Right cardiac atrium (tissue), 5 donors: Measurements from ENCODE around the gene PEX10. TPM values are rescaled to one million over a fixed set of nuclear protein-coding genes. Genes with fewer than 3 reads are reported as not detected.

Experiments used
- ATAC-seq, 2 donors: fragments of 200-7000 bp; cut with Tn5 transposase; one replicate each; pipeline versions ENCODE4 v1.8.0 to v1.9.1; 2020; ENCODE audit warnings: moderate library complexity in 2 of 2, mild to moderate bottlenecking in 1 of 2
- DNase-seq, 3 donors: peaks; one replicate each; pipeline ENCODE4 v3.0.0-alpha.2; 2020
- H3K27ac ChIP-seq: one replicate; pipeline ENCODE4 v1.5.1; 2013; ENCODE audit warnings: mild to moderate bottlenecking, low read length, control low read depth, moderate library complexity
- H3K27me3 ChIP-seq: one replicate; pipeline ENCODE4 v1.6.1; 2013; ENCODE audit not compliant: control insufficient read depth, insufficient read depth
- H3K4me1 ChIP-seq: one replicate; pipeline ENCODE4 v1.6.1; 2013; ENCODE audit warnings: low read length; ENCODE audit not compliant: control insufficient read depth, insufficient read depth
- H3K4me3 ChIP-seq: one replicate; pipeline ENCODE4 v1.5.1; 2013; ENCODE audit warnings: low read length, control low read depth
- H3K9me3 ChIP-seq: one replicate; pipeline ENCODE4 v1.6.1; 2013; ENCODE audit warnings: low read length; ENCODE audit not compliant: control insufficient read depth
- WGBS: extraction: QIAGEN DNeasy Blood & Tissue Kit; methylation state at CpG from one replicate; pipeline ENCODE4 v1.1.7; 2013; 5-methylcytosine and 5-hydroxymethylcytosine counted together
- intact Hi-C, 4 donors: fragments of 100-400 bp; cut with DNase I; formaldehyde crosslinking; loops; one replicate each; pipeline versions ENCODE4 v1.11.0 to v1.14.0; 2022 to 2023
- polyA plus RNA-seq: library from polyadenylated mRNA; stranded (reverse); fragments of 200-250 nt; gene quantifications from one replicate; pipeline ENCODE4 v1.2.3, GENCODE V29; 2013
- total RNA-seq, 4 donors: library from RNA; stranded (reverse); fragmentation: NEBNext Ultra II Directional; extraction: Animal tissue kit (Norgen Biotek cat#: 25700); gene quantifications; one replicate each; pipeline ENCODE4 v1.2.1, GENCODE V29; 2021
- donor health status: healthy with polysubstance abuse.
- donor health status: DM: no; HTN: yes; CAD: no.
- donor health status: DM: no; HTN: no; CAD: no.
- donor health status: DM: no; HTN: yes; CAD: no; lungs with severe emphysema.
- donor health status: DM: yes; HTN: yes; CAD: no.

PEX10 gene
- total and polyA plus RNA-seq, 5 donors, result 11.4 to 16.0 (median 14.1) TPM

- no peak overlapping the region for H3K4me3 ChIP-seq
- intact Hi-C loops, result loop anchor here in 2 of 4 donors (2.0 kb wide), 1 partner anchor 186 kb away; the partner anchor contains the start of gene FAAP20 (in 2 of the 2)
- 66% methylated on average over 32 of the region's 32 CpGs for WGBS
- no peaks in the 10 kb centered on the region for H3K4me1 ChIP-seq
- no peaks in the 10 kb centered on the region for H3K27me3 ChIP-seq
- no peaks in the 10 kb centered on the region for H3K9me3 ChIP-seq
- H3K27ac ChIP-seq, result no peak overlapping the region
- peak; percentile 25 to 69 (median 65) for DNase-seq
- peak; percentile 11 to 14 for ATAC-seq
These were observed 31.4 kb downstream of the PEX10 start for GRCh38 chr1:2380816-2381591.

- Histone ChIP-seq H3K27me3 (no peaks in the 10 kb centered on the region), H3K27ac (no peak overlapping the region), H3K4me3 (no peak overlapping the region), H3K9me3 (no peaks in the 10 kb centered on the region), H3K4me1 (no peaks in the 10 kb centered on the region)
- DNase-seq, result peak in 2 of 3 donors; percentile 6 to 34
- WGBS, result 89% methylated on average over 23 of the region's 23 CpGs
- ATAC-seq, result no peak
- intact Hi-C loops, result loop anchor here in 2 of 4 donors (2.0 kb wide), 1 partner anchor 185 kb away; the partner anchor contains the start of gene FAAP20 (in 2 of the 2)
These were observed 32.5 kb downstream of the PEX10 start for GRCh38 chr1:2379733-2380404.

GRCh38 chr1:2378956-2379732, 33.2 kb downstream of the PEX10 start:
- intact Hi-C loops, result no loop called here
- H3K4me1 ChIP-seq, result no peaks in the 10 kb centered on the region
- 81% methylated on average over 18 of the region's 18 CpGs for WGBS
- H3K4me3 ChIP-seq, result no peak overlapping the region
- no peaks in the 10 kb centered on the region for H3K27me3 ChIP-seq
- ATAC-seq (no peak), DNase-seq (peak in 1 of 3 donors; percentile 6)
- no peaks in the 10 kb centered on the region for H3K9me3 ChIP-seq
- H3K27ac ChIP-seq, result no peak overlapping the region

GRCh38 chr1:2378441-2378851, 33.9 kb downstream of the PEX10 start:
- ATAC-seq (no peak), DNase-seq (peak in 1 of 3 donors; percentile 54)
- Histone ChIP-seq H3K4me3 (no peak overlapping the region), H3K9me3 (no peaks in the 10 kb centered on the region), H3K27me3 (no peaks in the 10 kb centered on the region), H3K27ac (no peak overlapping the region), H3K4me1 (no peaks in the 10 kb centered on the region)
- WGBS, result 90% methylated on average over 24 of the region's 24 CpGs
- intact Hi-C loops, result no loop called here

GRCh38 chr1:2377751-2378440, 34.5 kb downstream of the PEX10 start:
- no peak overlapping the region for H3K4me3 ChIP-seq
- H3K4me1 ChIP-seq, result no peaks in the 10 kb centered on the region
- H3K27ac ChIP-seq, result no peak overlapping the region
- no peak for ATAC-seq
- intact Hi-C loops, result no loop called here
- DNase-seq, result peak; percentile 11 to 30 (median 15)
- no peaks in the 10 kb centered on the region for H3K27me3 ChIP-seq
- 86% methylated on average over 16 of the region's 16 CpGs for WGBS
- no peaks in the 10 kb centered on the region for H3K9me3 ChIP-seq

GRCh38 chr1:2376931-2377672, 35.3 kb downstream of the PEX10 start:
- H3K9me3 ChIP-seq, result no peaks in the 10 kb centered on the region
- intact Hi-C loops, result no loop called here

GRCh38 chr1:2376261-2376741, 36.1 kb downstream of the PEX10 start:
- H3K27ac ChIP-seq, result no peak overlapping the region
- no peaks in the 10 kb centered on the region for H3K27me3 ChIP-seq
- intact Hi-C loops, result no loop called here
- no peak overlapping the region for H3K4me3 ChIP-seq
- no peaks in the 10 kb centered on the region for H3K4me1 ChIP-seq
- ATAC-seq (no peak), DNase-seq (peak; percentile 6 to 54 (median 43))
- no peaks in the 10 kb centered on the region for H3K9me3 ChIP-seq
- WGBS, result 90% methylated on average over 23 of the region's 23 CpGs

More at GRCh38 chr1:2376931-2377672, 35.3 kb downstream of the PEX10 start:
- DNase-seq, result peak; percentile 11 to 51 (median 50)
- Histone ChIP-seq H3K27me3 (no peaks in the 10 kb centered on the region), H3K27ac (no peak overlapping the region), H3K4me3 (no peak overlapping the region), H3K4me1 (no peaks in the 10 kb centered on the region)
- 80% methylated on average over 25 of the region's 25 CpGs for WGBS
- ATAC-seq, result no peak

- no peak for ATAC-seq
- no peaks in the 10 kb centered on the region for H3K4me1 ChIP-seq
- no peaks in the 10 kb centered on the region for H3K27me3 ChIP-seq
- no peaks in the 10 kb centered on the region for H3K9me3 ChIP-seq
- DNase-seq, result peak in 2 of 3 donors; percentile 28 to 33
- H3K4me3 ChIP-seq, result no peak overlapping the region
- H3K27ac ChIP-seq, result no peak overlapping the region
- intact Hi-C loops, result no loop called here
- WGBS, result 90% methylated on average over 7 of the region's 7 CpGs
These were observed 36.5 kb downstream of the PEX10 start for GRCh38 chr1:2375923-2376260.

- Histone ChIP-seq H3K9me3 (no peaks in the 10 kb centered on the region), H3K4me3 (no peak overlapping the region), H3K27ac (no peak overlapping the region), H3K4me1 (no peaks in the 10 kb centered on the region), H3K27me3 (no peaks in the 10 kb centered on the region)
- intact Hi-C loops, result no loop called here
- WGBS, result 84% methylated on average over 23 of the region's 23 CpGs
- no peak for ATAC-seq
- DNase-seq, result peak in 2 of 3 donors; percentile 4 to 57
These were observed 37.0 kb downstream of the PEX10 start for GRCh38 chr1:2375246-2375922.
